GM19351 (cell line): ENCODE results near the gene S100A11.
"Not testable (repeated sequence)": the region's sequence is repeated elsewhere in the genome, so short reads cannot be mapped to it uniquely, and the experiment has no call there.

Experiments
- ATAC-seq: cut with Tn5 transposase; IDR thresholded peaks from one replicate; pipeline ENCODE4 v1.9.1; 2021; ENCODE audit warnings: mild to moderate bottlenecking, moderate library complexity; ENCODE audit not compliant: unreplicated experiment

S100A11 gene

DNA sequence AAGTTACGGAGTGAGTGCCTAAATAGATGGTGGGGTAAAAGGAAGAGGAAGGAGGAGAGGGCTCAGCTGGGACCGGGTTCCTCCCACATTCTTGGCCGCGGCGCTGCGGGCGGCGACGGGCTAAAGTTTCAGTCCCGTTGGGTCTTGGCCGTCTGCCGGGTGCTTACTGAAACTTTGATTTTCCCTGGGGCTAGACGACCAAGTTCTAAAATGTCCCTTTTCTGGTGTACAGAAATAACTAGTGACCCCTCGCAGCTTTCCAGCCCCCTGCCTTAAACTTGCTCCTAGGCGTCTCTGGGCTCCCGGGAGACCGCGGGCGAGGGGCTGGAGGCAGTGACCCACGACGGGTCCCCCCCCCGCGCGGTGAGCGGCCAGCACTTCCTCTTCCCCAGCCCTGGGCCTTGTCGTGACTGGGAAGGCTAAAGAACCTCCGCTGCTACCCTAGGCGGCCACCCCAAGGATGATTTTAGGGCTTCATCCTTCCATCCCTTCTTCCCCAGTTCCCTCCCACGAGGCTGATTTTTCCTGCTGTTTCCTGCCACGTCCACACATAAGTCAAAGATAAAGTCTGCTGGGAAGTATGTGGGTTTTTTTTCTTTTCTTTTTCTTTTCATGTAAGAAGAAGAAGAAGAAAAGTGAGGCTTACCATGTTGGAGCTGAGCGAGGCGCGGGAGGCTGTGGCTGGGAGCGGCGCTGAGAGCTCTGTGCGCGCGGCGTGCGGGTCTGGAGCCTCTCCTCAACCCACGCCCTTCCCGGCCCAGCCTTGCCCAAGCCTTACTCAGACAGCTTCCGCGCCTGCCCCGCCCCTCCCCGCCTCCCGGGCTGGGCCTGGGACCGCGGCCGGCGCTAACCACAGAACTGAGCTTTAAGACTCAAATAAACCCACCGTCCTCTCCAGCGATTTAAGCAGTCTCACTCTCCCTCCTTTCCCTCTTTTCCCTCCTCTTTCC is at the start of gene S100A11:
Gene S100A11, minus strand, starts transcription at position 738 of the 950 bp plus-strand sequence. Its CDS starts 89 bp downstream, at position 649.
- peak; percentile 42 for ATAC-seq

DNA sequence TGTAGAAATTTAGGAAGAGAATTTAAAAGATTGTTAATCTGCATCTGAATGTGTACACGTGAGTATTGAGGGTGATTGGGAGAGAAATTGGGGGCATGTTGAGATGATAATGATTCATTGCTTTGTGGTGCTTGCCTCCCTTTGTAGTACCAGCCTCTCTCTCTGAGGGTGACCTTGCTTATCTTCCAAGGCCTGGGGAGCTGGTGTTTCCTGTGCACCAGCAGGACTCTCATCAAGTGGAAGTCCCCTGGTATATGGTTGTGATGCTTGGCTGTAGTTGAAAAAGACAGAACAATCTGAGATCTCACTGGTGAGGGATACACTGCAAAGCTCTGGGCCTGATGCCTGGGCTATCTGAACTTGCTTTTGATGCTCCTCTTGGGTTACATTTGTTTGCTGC is 48.0 kb upstream of the S100A11 start:
- no peak for ATAC-seq

DNA sequence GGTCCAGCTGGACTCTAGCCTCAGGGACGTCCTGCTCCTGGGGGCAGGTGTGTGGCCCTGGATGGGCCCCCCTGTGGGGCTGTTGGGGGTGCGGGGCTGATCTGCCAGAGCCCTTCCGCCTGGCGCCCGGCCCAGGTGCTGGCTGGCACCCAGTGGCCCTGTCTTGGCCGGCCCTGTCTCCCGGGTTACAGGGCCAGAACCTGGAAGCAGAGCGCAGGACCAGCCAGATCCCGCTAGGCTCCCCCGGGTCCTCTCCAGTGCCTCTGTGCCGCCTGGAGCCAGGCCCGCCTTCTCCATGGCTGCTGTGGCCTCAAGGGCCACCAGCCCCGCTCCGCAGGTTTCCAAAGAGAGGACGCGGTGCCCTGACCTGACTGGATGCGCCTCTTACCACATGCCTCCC is 44.2 kb upstream of the S100A11 start:
- not testable (repeated sequence) for ATAC-seq

DNA sequence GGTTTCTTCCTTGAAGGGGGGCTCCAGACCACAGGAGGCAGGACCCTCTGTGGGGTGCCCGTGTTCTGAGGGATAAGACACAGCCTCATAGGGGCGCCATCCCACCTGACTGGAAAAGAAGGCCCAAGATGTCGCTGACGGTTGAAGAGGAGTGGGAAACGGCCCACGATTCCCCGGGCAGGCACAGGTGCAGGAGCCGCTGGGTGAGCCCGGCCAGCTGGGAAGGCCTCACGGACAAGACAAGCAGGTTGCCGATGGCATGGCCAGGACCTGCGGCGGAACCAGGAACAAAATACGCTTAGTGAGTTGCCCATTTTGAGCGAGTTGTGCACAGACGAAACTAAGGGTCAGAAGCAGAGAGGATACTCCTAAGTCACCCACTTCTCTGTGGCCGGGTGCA is 43.7 kb upstream of the S100A11 start:
- ATAC-seq: not testable (repeated sequence)

DNA sequence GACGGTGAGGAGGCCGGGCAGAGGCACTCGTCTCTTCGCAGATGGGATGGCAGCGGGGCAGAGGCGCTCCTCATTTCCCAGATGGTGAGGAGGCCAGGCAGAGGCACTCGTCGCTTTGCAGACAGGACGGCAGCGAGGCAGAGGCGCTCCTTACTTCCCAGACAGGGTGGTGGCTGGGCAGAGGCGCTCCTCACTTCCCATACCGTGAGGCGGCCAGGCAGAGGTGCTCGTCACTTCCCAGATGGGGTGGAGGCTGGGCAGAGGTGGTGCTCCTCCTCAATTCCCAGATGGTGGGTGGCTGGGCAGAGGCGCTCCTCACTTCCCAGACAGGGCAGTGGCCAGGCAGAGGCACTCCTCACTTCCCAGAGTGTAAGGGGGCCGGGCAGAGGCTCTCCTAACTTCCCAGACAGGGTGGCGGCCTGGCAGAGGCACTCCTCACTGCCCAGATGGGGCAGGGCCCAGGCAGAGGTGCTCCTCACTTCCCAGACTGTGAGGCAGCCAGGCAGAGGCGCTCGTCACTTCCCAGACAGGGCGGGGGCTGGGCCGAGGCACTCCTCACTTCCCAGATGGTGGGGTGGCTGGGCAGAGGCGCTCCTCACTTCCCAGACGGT is 42.1 kb upstream of the S100A11 start:
- no peak for ATAC-seq

DNA sequence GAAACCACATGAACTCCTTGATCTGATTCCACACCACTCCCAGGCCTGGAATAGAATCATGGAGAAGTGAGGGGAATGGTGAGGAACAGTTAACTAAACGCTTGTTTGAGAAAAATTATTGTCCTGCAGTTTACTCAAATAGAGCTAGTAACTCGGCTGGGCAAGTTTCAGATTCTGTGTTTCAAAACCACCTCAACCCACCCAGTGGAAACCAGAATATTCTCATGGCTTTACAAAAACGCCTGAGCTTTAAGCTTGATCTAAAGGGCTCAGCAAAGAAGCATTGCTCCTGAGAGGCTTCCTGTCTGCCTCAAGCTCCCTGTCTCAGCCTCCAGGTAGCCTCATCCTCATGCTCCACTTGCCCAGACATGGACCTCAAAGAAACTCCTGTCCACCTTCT is 35.5 kb upstream of the S100A11 start:
- no peak for ATAC-seq

DNA sequence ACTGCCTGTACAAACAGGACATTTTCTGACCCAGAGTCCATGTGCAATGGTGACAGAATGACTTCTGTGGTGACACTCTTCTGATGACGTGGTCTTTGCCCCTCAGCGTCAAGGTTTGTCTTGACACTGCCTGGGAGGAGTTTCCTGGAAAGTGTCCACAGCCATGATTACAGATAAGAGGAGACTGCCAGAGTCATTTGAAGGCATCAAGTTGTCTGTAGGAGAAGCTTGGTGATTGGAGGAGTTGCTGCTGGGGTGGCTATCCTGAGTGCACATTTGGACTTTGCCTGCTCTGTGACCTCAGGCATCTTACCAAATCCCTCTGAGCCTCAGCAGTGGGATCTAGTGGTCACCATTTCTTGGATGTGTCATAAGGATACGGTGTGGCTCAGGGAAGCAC is 34.3 kb upstream of the S100A11 start:
- no peak for ATAC-seq

DNA sequence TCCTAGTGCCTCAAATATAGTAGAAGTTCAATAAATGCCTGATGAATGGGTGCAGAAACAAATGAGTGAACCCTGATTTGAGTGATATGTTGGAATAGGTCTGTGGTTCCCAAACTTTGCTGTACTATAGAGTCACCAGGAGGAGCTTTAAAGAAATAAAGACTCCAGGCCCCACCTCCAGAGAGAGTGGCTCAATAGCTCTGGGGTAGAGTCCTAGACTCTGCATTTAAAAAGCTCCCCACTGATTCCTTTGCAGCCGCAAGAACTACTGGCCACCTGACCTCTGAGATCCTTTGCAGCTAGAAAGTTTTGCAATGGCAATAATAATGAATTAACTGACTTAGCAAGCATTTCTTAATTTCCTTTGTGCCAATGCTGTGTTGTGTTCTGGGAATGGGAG is 31.1 kb upstream of the S100A11 start:
- no peak for ATAC-seq

DNA sequence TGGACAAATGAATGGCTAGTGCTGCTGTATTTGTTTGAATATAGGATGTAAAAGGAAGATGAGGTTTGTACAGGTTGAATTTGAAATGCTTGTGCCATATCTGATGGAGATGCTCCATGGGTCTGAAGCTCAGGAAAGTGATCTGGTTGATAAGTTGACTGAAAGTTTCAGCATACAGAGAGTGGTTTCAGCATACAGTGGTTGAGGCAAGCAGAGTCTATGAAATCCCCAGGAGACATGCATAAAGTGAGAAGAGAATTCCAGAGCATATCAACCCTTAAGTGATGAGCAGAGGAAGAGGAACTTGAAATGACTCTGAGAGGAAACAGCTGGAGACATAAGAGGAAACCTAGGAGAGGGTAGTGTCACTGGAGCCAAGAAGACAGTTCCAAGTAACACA is 30.3 kb upstream of the S100A11 start:
- ATAC-seq: no peak

DNA sequence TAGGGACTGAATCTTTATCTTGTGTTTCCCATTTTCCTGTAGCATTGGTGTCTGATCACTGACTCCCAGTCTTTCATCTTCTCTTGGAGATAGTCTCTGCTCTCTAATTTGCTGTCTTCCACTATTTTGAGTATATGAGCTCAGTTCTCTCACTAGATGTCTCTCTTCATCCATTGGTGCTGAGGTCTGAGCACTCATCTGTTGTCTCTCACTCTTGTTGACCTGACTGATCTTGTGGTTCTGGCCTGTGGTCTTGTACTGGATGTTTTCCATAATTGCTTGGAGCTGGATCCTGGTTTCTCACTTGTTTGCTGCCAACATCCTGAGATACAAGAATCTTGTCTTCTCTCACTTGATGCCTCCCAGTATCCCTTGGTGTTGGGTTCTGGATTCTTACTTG is 25.1 kb upstream of the S100A11 start:
- ATAC-seq: no peak

DNA sequence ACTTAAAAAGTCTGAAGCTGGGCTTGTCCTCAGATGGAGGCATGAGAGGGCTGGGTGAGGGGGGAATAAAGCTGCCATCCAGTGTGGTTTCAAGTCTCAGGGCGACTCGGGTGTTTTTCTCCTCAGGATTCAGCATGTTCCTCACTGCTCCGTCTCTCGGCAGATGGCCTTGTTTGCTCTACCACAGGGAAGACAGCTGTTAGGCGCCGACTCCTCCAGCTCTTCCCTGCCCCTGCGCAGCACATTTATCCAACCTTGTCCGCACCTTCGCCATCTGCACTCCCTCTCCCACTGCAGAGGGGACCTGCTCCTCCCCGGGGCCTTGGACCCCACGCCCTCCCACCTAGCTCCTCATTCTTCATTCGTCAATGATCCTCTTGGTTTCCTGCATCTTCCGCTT is 16.6 kb upstream of the S100A11 start:
- no peak for ATAC-seq

DNA sequence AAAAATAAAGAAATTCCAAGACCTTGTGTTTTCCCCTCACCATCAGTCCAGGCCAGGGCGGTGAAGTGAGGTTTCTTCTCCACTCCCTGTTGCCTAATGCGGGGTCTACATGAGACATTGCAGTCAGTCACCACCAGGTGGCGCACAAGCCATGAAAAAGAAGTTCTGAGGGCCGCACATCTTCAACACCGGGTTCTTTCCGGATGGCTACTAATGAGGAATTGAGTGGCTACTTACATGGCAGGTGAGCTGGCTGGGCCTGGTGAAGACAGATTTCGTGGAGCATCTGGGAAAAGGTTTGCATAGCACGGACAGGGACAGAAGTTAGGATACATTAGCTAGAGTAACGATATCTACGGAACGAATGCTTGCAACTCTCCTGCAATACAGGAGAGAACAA is 15.8 kb upstream of the S100A11 start:
- ATAC-seq: no peak

DNA sequence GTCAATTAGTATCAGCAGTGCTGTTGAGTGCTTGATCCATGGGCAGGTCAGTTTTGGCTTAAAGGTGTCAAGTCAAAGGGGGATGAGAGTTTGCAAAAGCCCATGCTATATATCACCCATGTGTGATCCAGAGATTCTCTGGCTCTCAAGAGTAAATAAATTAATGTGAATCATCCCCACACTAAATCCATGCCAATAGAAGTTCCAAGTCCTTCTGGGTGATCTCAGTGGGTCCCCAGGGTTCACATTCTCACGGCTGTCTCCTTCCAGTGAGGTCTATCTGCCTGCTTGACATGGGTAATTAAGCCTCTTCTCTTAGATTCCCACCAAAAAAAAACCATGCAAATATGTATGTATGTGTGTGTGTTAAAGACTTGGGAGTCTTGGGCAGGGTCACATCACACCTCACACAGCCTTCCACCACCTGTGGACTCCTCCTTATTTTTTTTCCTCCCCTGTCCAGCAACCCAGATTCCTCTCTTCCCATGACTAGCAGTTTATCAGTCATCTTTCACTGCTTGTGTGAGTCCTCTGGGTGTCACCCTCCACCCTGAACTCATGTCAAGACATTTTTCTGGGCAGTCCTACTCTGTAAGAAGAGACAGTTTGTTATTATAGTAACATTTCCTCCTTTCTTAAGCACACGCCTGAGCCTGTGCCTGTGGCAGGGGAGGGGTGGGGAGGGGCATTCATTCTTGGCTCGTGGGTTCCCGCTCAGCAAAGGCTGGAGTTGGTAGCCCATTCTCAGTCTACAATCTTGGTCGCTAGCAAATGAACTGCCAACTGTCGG is 14.3 kb upstream of the S100A11 start:
- ATAC-seq: no peak

DNA sequence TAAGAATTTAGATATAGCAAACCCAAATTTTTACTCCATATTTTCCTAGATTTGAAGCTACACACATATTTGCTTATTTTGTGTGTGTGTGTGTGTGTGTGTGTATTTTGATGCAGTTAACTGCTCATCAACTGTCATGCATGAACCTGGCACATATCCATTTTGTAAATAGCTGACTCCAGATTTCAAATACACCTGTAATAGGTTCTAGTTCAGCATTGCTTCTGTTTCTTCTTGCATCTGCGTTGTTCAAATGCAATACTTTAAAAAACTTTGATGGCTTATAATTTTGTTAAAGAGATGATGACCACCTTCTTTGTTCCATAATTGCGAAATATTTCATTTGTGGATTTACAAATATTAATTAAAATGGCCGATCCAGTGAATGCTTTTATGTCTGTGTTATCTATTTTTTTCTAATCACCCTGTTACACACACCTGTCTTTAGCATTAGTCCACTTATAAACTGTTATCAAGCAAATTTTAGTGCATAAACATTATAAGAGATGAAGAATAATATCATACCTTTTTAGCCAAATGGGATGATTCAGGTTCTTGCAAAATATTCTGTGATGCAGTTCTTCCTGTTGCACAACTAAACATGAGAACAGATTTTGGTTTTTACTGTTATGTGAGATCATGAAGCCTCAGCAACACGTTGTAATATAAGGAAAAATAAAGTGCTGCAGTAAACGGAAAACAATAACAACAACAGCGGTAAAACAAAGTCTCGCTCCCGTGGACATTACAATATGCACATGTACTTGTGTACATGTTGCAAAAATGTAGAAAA is 12.7 kb upstream of the S100A11 start:
- no peak for ATAC-seq

DNA sequence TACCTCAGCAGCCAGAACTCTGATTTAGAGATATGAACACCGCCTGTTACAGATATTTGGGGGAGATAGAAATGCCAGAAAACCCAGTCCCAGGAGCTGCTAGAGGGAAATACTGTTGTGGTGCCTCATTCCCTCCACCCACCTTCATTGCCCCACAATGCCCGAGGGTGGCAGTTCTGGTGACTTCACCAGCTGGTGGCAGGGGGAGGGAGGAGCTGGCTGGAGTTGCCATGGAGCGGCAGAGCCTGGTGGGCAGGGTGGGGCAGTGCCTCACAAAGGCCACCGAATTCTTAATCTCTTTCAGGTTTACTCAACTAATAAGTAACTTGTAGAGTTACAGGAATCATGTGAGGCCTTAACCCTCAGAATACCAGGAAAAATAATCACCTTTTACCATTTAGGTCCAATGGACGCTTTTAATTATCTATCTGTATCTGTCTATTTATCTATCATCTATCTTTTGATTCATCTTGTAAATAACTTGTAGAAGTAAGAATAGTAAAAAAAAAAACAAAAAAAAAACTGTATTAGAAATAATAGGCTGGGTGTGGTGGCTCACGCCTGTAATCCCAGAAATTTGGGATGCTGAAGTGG is 11.7 kb upstream of the S100A11 start:
- ATAC-seq: peak; percentile 3

DNA sequence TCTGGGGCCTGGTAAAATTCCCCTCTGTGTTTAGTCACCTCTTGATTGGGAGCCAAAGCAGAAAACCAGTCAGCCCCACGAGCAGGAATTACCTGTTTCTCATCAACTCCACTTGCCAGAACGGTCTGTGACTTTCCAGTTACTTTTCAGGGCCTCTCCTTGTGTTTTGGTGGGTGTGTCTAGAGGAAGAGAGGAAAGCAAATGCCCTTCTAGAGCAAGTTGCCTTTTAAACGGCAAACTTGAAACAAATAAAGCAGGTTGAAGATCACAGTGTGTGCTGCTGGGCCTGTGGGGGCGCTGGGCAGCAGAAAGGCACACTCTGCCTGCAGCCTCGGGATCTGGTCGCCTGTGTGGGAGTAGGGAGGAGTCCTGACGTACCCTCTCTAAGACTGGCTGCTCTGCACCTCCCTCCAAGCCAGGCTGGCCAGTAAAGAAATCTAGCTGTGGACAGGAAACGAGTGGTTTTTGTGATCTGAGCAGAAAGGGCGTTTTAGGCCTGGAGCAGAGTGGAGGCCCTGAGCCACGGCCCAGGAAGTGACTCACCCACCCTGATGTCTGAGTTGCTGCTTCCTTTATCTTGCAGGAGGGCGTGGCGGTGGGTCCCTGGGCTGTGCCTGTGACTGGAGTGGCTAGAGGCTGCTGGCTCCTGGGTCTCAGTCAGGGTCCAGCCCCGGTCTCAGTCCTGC is 11.1 kb upstream of the S100A11 start:
- ATAC-seq: peak; percentile 96

DNA sequence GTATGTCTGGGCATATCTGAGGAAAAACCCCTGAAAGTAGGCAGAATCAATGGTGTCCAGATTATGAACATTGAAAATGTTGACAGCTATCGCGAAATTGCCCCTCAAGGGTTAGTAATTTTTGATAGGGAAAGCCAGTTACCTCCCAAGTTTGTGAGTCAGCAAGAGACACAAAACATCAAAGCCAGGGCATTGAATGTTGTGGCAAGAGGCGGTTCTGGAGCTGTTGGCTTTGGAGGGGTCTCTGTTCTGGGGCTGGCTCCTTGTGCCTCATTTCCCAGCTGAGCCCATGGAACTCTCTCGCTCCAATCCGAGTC is 10.6 kb upstream of the S100A11 start:
- no peak for ATAC-seq

DNA sequence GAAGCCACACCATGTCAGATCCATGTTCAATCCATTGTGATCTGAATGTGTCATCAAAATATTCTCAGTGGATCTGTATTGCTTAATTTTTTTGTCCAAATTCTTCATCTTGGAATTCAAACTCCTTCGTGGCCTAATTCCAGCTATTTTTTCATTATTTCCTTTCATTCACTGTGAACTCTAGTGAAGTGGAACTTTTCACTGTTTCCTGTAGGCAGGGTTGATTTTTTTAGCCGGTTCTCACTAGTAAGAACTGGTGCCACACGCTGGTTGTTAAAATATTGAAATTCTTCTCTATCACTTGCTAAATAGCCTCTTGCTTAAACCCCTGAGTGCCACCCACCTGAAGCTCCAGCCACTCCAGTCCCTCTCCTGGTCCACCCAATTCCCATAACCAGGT is 7.6 kb upstream of the S100A11 start:
- ATAC-seq: no peak

DNA sequence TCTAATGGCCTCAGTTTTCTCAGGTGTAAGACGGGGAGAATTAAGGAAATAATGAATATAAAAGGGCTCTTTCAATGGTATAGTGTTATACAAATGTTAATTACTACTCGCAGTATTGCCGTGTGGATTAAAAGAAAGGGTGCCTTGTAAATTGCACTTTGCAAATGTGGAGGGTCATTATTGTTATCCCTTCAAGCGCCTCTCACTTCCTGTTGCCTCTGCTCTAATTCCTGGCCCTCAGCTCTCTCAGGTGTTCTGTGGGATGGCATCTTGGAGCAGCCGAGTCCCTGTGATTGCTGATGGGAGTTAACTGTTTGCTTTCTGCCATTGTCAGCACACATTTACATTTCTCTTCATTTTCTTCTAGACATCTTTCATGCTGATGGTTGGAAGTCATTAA is 7.1 kb upstream of the S100A11 start:
- ATAC-seq: no peak

DNA sequence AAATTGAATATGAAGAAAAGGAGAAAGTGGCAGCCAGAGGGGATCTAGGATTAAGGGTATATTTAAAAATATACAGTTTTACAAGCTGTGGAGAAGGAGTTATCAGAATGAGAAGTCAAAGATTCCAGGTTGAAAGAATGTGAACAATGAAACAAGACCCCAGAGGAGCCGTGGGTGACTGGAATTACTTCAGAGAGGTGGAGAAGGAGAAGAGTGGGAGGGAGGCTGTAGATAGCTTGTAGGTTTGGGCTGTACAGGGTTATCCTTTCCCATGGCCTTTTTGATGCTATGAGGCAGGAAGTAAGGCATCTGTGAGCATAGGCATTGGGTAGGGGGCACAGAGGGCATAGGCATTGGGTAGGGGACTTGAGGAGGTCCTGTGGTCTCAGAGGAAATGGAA is 5.2 kb upstream of the S100A11 start:
- ATAC-seq: no peak
